ENCODE measurements around the gene DDX42. TPM values are rescaled to one million over a fixed set of nuclear protein-coding genes. Genes with fewer than 3 reads are reported as not detected.

Gene DDX42
- total and polyA plus RNA-seq, 2 experiments from 2014 or later, result 57.8 to 101 TPM

GRCh38 chr17:63780928-63781327 lies 7.0 kb downstream of the DDX42 start (continued):
- TF ChIP-seq ZNF462 (CRISPR knock-in tag; IDR thresholded peaks at IDR 0.05) (no peak), STAT1 (IDR thresholded peaks at IDR 0.05; ENCODE audit: unreplicated experiment) (no peak), EZH2 (IDR thresholded peaks at IDR 0.05; ENCODE audit: low read depth, unreplicated experiment) (no peak), EZH2phosphoT487 (IDR thresholded peaks at IDR 0.05; ENCODE audit: unreplicated experiment) (no peak), CREB1 (CRISPR knock-in tag; IDR thresholded peaks at IDR 0.05; ENCODE audit: low read depth) (no peak), CTCF (conservative IDR thresholded peaks at IDR 0.05; ENCODE audit: low read depth in 2 of 2) (no peak), ETS1 (IDR thresholded peaks at IDR 0.05) (no peak), ZNF114 (CRISPR knock-in tag; IDR thresholded peaks at IDR 0.05) (no peak)
